Stimulated activated CD4-positive, alpha-beta T cell treated with anti-CD3 and anti-CD28 coated beads, Interleukin-1b, Interleukin-23, amount 100 ng/mL, for 4 hours (primary cell): ENCODE data around the gene C16orf92.

Experiments
- DNase-seq, 2 donors: peaks; one replicate each; pipeline ENCODE4 v3.0.0-alpha.2; 2020; ENCODE audit warnings: low read depth in 2 of 2

Gene C16orf92

GRCh38 chr16:30022887-30023286, at the start of gene C16orf92:
C16orf92 (plus strand) TSS chr16:30023198; CDS start chr16:30023341, 143 bp downstream.
- no peak for DNase-seq

- peak; percentile 86 to 91 for DNase-seq
These were observed 49.4 kb upstream of the C16orf92 start, which contains the start of gene TAOK2 for GRCh38 chr16:29973384-29974246. TAOK2 (plus strand) TSS chr16:29973868; CDS start chr16:29977773, 3,905 bp downstream.

- DNase-seq: no peak
These were observed 48.5 kb upstream of the C16orf92 start for GRCh38 chr16:29974291-29975133.

GRCh38 chr16:29975134-29975538, 47.9 kb upstream of the C16orf92 start:
- no peak for DNase-seq

- DNase-seq: no peak
These were observed 47.0 kb upstream of the C16orf92 start for GRCh38 chr16:29975811-29976511.

DNA sequence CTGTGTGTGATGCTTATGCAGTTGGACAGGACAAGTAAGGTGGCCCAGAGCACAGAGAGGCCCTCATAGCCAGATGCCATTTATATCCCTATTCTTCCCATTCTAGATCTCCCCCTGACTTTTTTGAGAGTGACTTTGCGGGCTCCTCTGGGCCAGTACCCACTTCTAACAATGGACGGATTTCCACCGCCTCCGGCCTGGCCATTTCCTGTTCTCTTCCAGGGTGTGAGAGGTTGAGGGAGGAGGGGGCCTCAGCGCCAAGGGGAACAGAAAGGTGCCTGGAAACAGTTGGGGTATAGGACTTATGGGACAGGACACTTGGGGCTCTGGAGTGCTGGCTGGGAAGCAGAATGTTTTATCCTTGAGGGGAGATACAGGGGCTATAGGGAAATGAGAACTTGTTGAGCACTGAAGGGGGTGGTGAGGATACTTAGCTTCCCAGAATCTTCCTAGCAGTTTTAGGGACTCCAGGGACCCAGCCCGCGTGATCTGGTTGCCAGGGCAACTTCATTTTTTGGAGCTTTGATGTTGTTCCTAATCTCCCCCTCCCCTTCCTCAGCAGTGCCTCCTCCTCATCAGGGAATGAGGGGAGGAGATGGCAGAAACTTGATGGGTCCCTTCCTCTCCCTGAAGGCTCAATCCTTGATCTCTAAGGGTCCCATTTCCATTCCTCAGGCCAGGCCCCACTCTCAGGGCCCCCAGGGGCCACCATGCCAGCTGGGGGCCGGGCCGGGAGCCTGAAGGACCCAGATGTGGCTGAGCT, 45.8 kb upstream of the C16orf92 start:
- DNase-seq: no peak

- DNase-seq: no peak
These were observed 44.9 kb upstream of the C16orf92 start for GRCh38 chr16:29978081-29978480.

GRCh38 chr16:29978564-29979270, 44.3 kb upstream of the C16orf92 start:
- DNase-seq: no peak

GRCh38 chr16:29982560-29983419, 40.2 kb upstream of the C16orf92 start:
- DNase-seq: no peak

- no peak for DNase-seq
These were observed 39.4 kb upstream of the C16orf92 start for GRCh38 chr16:29983420-29984136.

GRCh38 chr16:29984137-29984763, 38.7 kb upstream of the C16orf92 start:
- no peak for DNase-seq

DNA sequence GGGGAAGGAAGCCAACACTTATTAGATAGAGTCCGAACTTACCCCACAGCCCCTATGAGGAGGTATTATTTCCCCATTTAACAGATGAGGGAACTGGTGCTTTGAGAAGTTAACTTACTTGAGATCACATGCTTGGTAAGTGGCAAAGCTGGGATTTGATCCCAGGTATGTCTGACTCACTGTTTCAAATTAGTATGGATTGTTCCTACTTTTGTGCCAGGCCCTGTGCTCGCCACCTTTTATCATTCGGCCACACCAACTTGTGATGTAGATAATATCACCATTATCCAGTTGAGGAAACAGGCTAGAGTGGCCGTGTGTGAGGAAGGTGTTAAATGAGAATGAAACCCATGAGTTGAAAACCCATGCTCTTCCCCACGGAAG, 38.2 kb upstream of the C16orf92 start:
- no peak for DNase-seq

DNA sequence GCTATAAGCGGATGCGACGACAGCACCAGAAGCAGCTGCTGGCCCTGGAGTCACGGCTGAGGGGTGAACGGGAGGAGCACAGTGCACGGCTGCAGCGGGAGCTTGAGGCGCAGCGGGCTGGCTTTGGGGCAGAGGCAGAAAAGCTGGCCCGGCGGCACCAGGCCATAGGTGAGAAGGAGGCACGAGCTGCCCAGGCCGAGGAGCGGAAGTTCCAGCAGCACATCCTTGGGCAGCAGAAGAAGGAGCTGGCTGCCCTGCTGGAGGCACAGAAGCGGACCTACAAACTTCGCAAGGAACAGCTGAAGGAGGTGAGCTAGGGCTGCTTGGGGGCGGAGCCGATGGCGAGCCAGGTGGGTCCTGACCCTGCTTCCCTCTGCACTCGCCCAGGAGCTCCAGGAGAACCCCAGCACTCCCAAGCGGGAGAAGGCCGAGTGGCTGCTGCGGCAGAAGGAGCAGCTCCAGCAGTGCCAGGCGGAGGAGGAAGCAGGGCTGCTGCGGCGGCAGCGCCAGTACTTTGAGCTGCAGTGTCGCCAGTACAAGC, 37.7 kb upstream of the C16orf92 start:
- DNase-seq: no peak

DNA sequence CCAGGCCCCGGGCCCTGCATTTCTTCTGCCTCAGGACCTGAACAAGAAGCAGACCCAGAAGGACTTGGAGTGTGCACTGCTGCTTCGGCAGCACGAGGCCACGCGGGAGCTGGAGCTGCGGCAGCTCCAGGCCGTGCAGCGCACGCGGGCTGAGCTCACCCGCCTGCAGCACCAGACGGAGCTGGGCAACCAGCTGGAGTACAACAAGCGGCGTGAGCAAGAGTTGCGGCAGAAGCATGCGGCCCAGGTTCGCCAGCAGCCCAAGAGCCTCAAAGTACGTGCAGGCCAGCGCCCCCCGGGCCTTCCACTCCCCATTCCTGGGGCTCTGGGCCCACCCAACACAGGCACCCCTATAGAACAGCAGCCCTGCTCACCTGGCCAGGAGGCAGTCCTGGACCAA, 36.8 kb upstream of the C16orf92 start:
- DNase-seq: no peak

GRCh38 chr16:29986931-29987330, 36.1 kb upstream of the C16orf92 start:
- DNase-seq: no peak

- DNase-seq: no peak
These were observed 35.5 kb upstream of the C16orf92 start for GRCh38 chr16:29987371-29988085.

- DNase-seq: no peak
These were observed 34.5 kb upstream of the C16orf92 start for GRCh38 chr16:29988346-29989075.
